GM12878 (cell line): Measurements from ENCODE around the gene ARL6IP1. TPM values are rescaled to one million over a fixed set of nuclear protein-coding genes. Genes with fewer than 3 reads are reported as not detected.

ENCODE experiments used
- BCL11A ChIP-seq: IDR thresholded peaks from 2 replicates; pipeline ENCODE4 v1.6.1; 2011; ENCODE audit warnings: low read depth, low read length
- BCLAF1 ChIP-seq: fragments of 450-650 bp; IDR thresholded peaks from 2 replicates; pipeline ENCODE4 v1.6.1; 2017; ENCODE audit warnings: antibody characterized with exemption, mild to moderate bottlenecking, moderate library complexity
- BHLHE40 ChIP-seq, 2 experiments: fragments of 450-650 bp in 1 of 2; IDR thresholded peaks; 2 replicates each; pipeline ENCODE4 v1.6.1; 2011 to 2017; ENCODE audit warnings: low read depth in 2 of 2, borderline replicate concordance in 1 of 2, improper control_type of control experiment in 1 of 2, low read length in 1 of 2, mild to moderate bottlenecking in 1 of 2
- E2F8 ChIP-seq: fragments of 450-650 bp; IDR thresholded peaks from 2 replicates; pipeline ENCODE4 v1.6.1; 2018; ENCODE audit warnings: mild to moderate bottlenecking, low read depth, moderate library complexity; ENCODE audit not compliant: partially characterized antibody
- GABPA ChIP-seq: IDR thresholded peaks from 2 replicates; pipeline ENCODE4 v1.6.1; 2014; ENCODE audit warnings: antibody characterized with exemption, low read depth, mild to moderate bottlenecking, inconsistent platforms
- HDAC6 ChIP-seq: fragments of 200-600 bp; sonication (generic); IDR thresholded peaks from one replicate; pipeline ENCODE4 v1.8.0; 2017; ENCODE audit warnings: antibody characterized with exemption; ENCODE audit not compliant: unreplicated experiment
- JUNB ChIP-seq: IDR thresholded peaks from 2 replicates; pipeline ENCODE4 v1.6.1; 2016; ENCODE audit warnings: antibody characterized with exemption, mild to moderate bottlenecking
- MTA3 ChIP-seq: IDR thresholded peaks from 2 replicates; pipeline ENCODE4 v1.6.1; 2012; ENCODE audit warnings: low read length, inconsistent platforms, borderline replicate concordance
- PRDM15 ChIP-seq: fragments of 450-650 bp; formaldehyde crosslinking; IDR thresholded peaks from 2 replicates; pipeline ENCODE4 v1.4.0; 2020; ENCODE audit warnings: mild to moderate bottlenecking, moderate library complexity
- RELA ChIP-seq: fragments of 450-650 bp; IDR thresholded peaks from 2 replicates; pipeline ENCODE4 v1.8.0; 2014; ENCODE audit warnings: borderline replicate concordance; ENCODE audit not compliant: partially characterized antibody
- SIX5 ChIP-seq: IDR thresholded peaks from 2 replicates; pipeline ENCODE4 v1.6.1; 2011; ENCODE audit warnings: mild to moderate bottlenecking, low read depth, low read length, moderate library complexity; ENCODE audit not compliant: severe bottlenecking
- SMAD5 ChIP-seq: IDR thresholded peaks from 2 replicates; pipeline ENCODE4 v1.6.1; 2016; ENCODE audit warnings: antibody characterized with exemption, low read depth
- SREBF2 ChIP-seq: IDR thresholded peaks from 2 replicates; pipeline ENCODE4 v1.6.1; 2012; ENCODE audit warnings: mild to moderate bottlenecking, low read length
- STAT1 ChIP-seq: fragments of 450-650 bp; conservative IDR thresholded peaks from 2 replicates; pipeline ENCODE4 v1.6.1; 2014; ENCODE audit warnings: antibody characterized with exemption, mild to moderate bottlenecking
- TCF12 ChIP-seq: IDR thresholded peaks from 2 replicates; pipeline ENCODE4 v1.6.1; 2011; ENCODE audit warnings: low read depth, mild to moderate bottlenecking, low read length
- USF1 ChIP-seq: IDR thresholded peaks from 2 replicates; pipeline ENCODE4 v1.6.1; 2011; ENCODE audit warnings: borderline replicate concordance, low read depth, mild to moderate bottlenecking, moderate library complexity, mixed read lengths, low read length; ENCODE audit not compliant: insufficient read depth; ENCODE audit errors: extremely low read length
- USF2 ChIP-seq: IDR thresholded peaks from 2 replicates; pipeline ENCODE4 v1.6.1; 2011; ENCODE audit warnings: low read depth, low read length, improper control_type of control experiment, borderline replicate concordance
- polyA plus RNA-seq, 11 experiments: library from polyadenylated mRNA; depleted of rRNA in 4 of 11; unstranded in 6 of 11; stranded (reverse) in 5 of 11; fragments of >200 nt; fragmentation: Nextera tagmentation in 4 of 11; fragmentation: Illumina TruSeq in 1 of 11; extraction: Ambion mirVana in 4 of 11; extraction: Trizol in 1 of 11; gene quantifications; 1 replicate in 1 of 11; 2 replicates in 10 of 11; pipeline versions ENCODE4 v1.2.1 to v1.2.3, GENCODE V29; 2011 to 2016; ENCODE audit warnings: inconsistent platforms in 2 of 11, missing spikeins in 2 of 11, low read depth in 1 of 11
- total RNA-seq, 4 experiments: library from RNA; depleted of rRNA in 3 of 4; stranded (reverse); fragments of >200 nt in 3 of 4; fragmentation: Illumina TruSeq in 1 of 4; extraction: Trizol in 1 of 4; gene quantifications; 2 replicates each; pipeline versions ENCODE4 v1.2.1 to v1.2.3, GENCODE V29; 2013 to 2021

Gene ARL6IP1
- total and polyA plus RNA-seq, 10 of the 15 experiments (the other 5 are each of a cell fraction or from before 2014, with no cell fraction given) = 99.3 to 334 (median 197) TPM

GRCh38 chr16:18789850-18790706 lies 11.3 kb downstream of the ARL6IP1 start, which contains the start of gene RPS15A (continued):
- TF ChIP-seq USF1 = no peak
- TF ChIP-seq BHLHE40 (IDR thresholded peaks at IDR 0.05; ENCODE audit: borderline replicate concordance in 1 of 2, low read depth in 2 of 2, low read length in 1 of 2) = peak; percentile 18 to 67; a peak in 2 of 4 replicates
- TF ChIP-seq BCLAF1 = peak; percentile 58; the same call in 1 of the 2 replicates
- no peak for TF ChIP-seq MTA3
- no peak for TF ChIP-seq GABPA
- TF ChIP-seq RELA = peak; percentile 71
- no peak for TF ChIP-seq USF2
- TF ChIP-seq E2F8 = no peak
- TF ChIP-seq HDAC6 = peak; percentile 72
- no peak; the same call in 1 of the 2 replicates for TF ChIP-seq TCF12
- TF ChIP-seq PRDM15 (CRISPR knock-in tag) = no peak
- TF ChIP-seq SREBF2 = no peak
- no peak for TF ChIP-seq JUNB
- TF ChIP-seq BCL11A = no peak
- peak; percentile 62; the same call in 1 of the 2 replicates for TF ChIP-seq STAT1
- TF ChIP-seq SIX5 = no peak
- TF ChIP-seq SMAD5 = peak; percentile 97
